GM12878 (cell line): ENCODE data around the gene MUL1. TPM values are rescaled to one million over a fixed set of nuclear protein-coding genes. Genes with fewer than 3 reads are reported as not detected.

Experiments
- ATAC-seq: fragments of 200-7000 bp; cut with Tn5 transposase; 3 replicates; pipeline ENCODE4 v1.9.1; 2020; ENCODE audit warnings: mild to moderate bottlenecking, moderate library complexity
- BruUV-seq: library from RNA; stranded (reverse); fragments of 400-500 nt; replicated peaks from 2 replicates; lab custom pipeline; 2021; lab: Mats Ljungman, UMichigan
- CTCF ChIA-PET: fragments of 300-600 bp; sonication (Branson Sonifier 250); formaldehyde crosslinking; extraction: SDS; loops from one replicate; lab custom pipeline; 2021; ENCODE audit warnings: inconsistent platforms; lab: Yijun Ruan, JAX
- POLR2A ChIA-PET: fragments of 350-600 bp; formaldehyde crosslinking; extraction: SDS; loops from one replicate; lab custom pipeline; 2021; ENCODE audit warnings: inconsistent platforms; lab: Charles Lee
- RAD21 ChIA-PET: fragments of 300-600 bp; sonication (Branson Sonifier 250); formaldehyde crosslinking; loops from one replicate; lab custom pipeline; 2023; ENCODE audit warnings: antibody characterized with exemption; ENCODE audit not compliant: unreplicated experiment; lab: Charles Lee
- SMC1A ChIA-PET: fragments of 300-600 bp; sonication (Branson Sonifier 250); formaldehyde crosslinking; loops from one replicate; lab custom pipeline; 2023; ENCODE audit not compliant: unreplicated experiment, uncharacterized antibody; lab: Charles Lee
- DNase-seq: peaks from one replicate; pipeline ENCODE4 v3.0.0-alpha.2; 2011; ENCODE audit warnings: low read depth, low spot score
- FAIRE-seq: peaks from 3 replicates; lab custom pipeline; 2011; peaks lifted over from hg19 to GRCh38; lab: Jason Lieb, UNC
- H2AFZ ChIP-seq: 2 replicates; pipeline ENCODE4 v1.6.0; 2011; ENCODE audit warnings: low read depth, low read length, control low read depth; ENCODE audit not compliant: control insufficient read depth
- H3K27ac ChIP-seq: 2 replicates; pipeline ENCODE4 v1.5.1; 2011; ENCODE audit warnings: control low read depth; ENCODE audit not compliant: control insufficient read depth, insufficient read depth
- H3K27me3 ChIP-seq, 2 experiments: replicated peaks in 1 of 2; 2 replicates each; pipeline versions ENCODE4 v1.6.0 to v1.6.1; 2011; ENCODE audit warnings: low read length in 1 of 2; ENCODE audit not compliant: control insufficient read depth in 2 of 2, insufficient read depth in 2 of 2
- H3K36me3 ChIP-seq, 2 experiments: 2 replicates each; pipeline ENCODE4 v1.5.1; 2011; ENCODE audit warnings: low read length in 1 of 2; ENCODE audit not compliant: control insufficient read depth in 2 of 2, insufficient read depth in 2 of 2
- H3K4me1 ChIP-seq: 2 replicates; pipeline ENCODE4 v1.6.1; 2011; ENCODE audit warnings: mild to moderate bottlenecking, low read length, moderate library complexity, mixed read lengths; ENCODE audit not compliant: control insufficient read depth, insufficient read depth
- H3K4me2 ChIP-seq: 2 replicates; pipeline ENCODE4 v1.6.0; 2011; ENCODE audit warnings: control low read depth; ENCODE audit not compliant: control insufficient read depth, insufficient read depth
- H3K4me3 ChIP-seq: fragments of 200-600 bp; sonication (generic); 2 replicates; pipeline ENCODE4 v1.5.1; 2016
- H3K79me2 ChIP-seq: 2 replicates; pipeline ENCODE4 v1.6.0; 2011; ENCODE audit warnings: low read length; ENCODE audit not compliant: control insufficient read depth, insufficient read depth
- H3K9ac ChIP-seq: 2 replicates; pipeline ENCODE4 v1.8.0; 2011; ENCODE audit warnings: low read length, control low read depth, mixed read lengths; ENCODE audit not compliant: control insufficient read depth, insufficient read depth
- H3K9me3 ChIP-seq: replicated peaks from 3 replicates; pipeline ENCODE4 v1.5.1; 2011; ENCODE audit warnings: mild to moderate bottlenecking, low read length; ENCODE audit not compliant: control insufficient read depth, insufficient read depth
- H4K20me1 ChIP-seq: 2 replicates; pipeline ENCODE4 v1.6.0; 2011; ENCODE audit not compliant: control insufficient read depth, insufficient read depth
- GABPA ChIP-seq: IDR thresholded peaks from 2 replicates; pipeline ENCODE4 v1.6.1; 2014; ENCODE audit warnings: antibody characterized with exemption, low read depth, mild to moderate bottlenecking, inconsistent platforms
- GATAD2B ChIP-seq: fragments of 450-650 bp; conservative IDR thresholded peaks from 2 replicates; pipeline ENCODE4 v1.6.1; 2017; ENCODE audit warnings: low read depth, mild to moderate bottlenecking, moderate library complexity
- MEF2A ChIP-seq: IDR thresholded peaks from 2 replicates; pipeline ENCODE4 v1.6.1; 2011; ENCODE audit warnings: low read depth, mild to moderate bottlenecking, low read length, moderate library complexity; ENCODE audit not compliant: insufficient read depth
- MYC ChIP-seq: IDR thresholded peaks from 2 replicates; pipeline ENCODE4 v1.6.1; 2011; ENCODE audit warnings: mild to moderate bottlenecking, low read length, moderate library complexity, inconsistent platforms; ENCODE audit not compliant: insufficient read depth, insufficient replicate concordance, insufficient read length, severe bottlenecking
- NFXL1 ChIP-seq: fragments of 450-650 bp; IDR thresholded peaks from 2 replicates; pipeline ENCODE4 v1.6.1; 2017; ENCODE audit warnings: antibody characterized with exemption, mild to moderate bottlenecking, borderline replicate concordance
- NRF1 ChIP-seq: conservative IDR thresholded peaks from 2 replicates; pipeline ENCODE4 v1.6.1; 2011; ENCODE audit warnings: mild to moderate bottlenecking, low read depth, low read length, improper control_type of control experiment
- PAX8 ChIP-seq: fragments of 450-650 bp; IDR thresholded peaks from 2 replicates; pipeline ENCODE4 v1.6.1; 2017; ENCODE audit warnings: mild to moderate bottlenecking, moderate library complexity
- POLR2AphosphoS2 ChIP-seq: IDR thresholded peaks from 2 replicates; pipeline ENCODE4 v1.6.1; 2011; ENCODE audit warnings: low read depth, mild to moderate bottlenecking, low read length, improper control_type of control experiment, moderate library complexity
- SREBF1 ChIP-seq: IDR thresholded peaks from 2 replicates; pipeline ENCODE4 v1.6.1; 2012; ENCODE audit warnings: mild to moderate bottlenecking, low read length
- ZSCAN29 ChIP-seq: fragments of 450-650 bp; IDR thresholded peaks from 2 replicates; pipeline ENCODE4 v1.6.1; 2017; ENCODE audit warnings: mild to moderate bottlenecking, moderate library complexity
- WGBS: methylation state at CpG from one replicate; pipeline ENCODE4 v1.1.6; 2016; ENCODE audit warnings: low lambda C conversion rate; ENCODE audit not compliant: insufficient replicate concordance, insufficient coverage; ENCODE audit errors: missing lambda C conversion rate; 5-methylcytosine and 5-hydroxymethylcytosine counted together
- in situ Hi-C: fragments of 300-500 bp; cut with MboI; formaldehyde crosslinking; loops from 9 replicates; pipeline ENCODE4 v1.14.3; 2018; ENCODE audit warnings: mixed read lengths
- intact Hi-C: fragments of 100-400 bp; cut with micrococcal nuclease; formaldehyde crosslinking; loops from one replicate; pipeline ENCODE4 v1.14.2; 2022; ENCODE audit not compliant: unreplicated experiment
- polyA plus RNA-seq, 11 experiments: library from polyadenylated mRNA; depleted of rRNA in 4 of 11; unstranded in 6 of 11; stranded (reverse) in 5 of 11; fragments of >200 nt; fragmentation: Nextera tagmentation in 4 of 11; fragmentation: Illumina TruSeq in 1 of 11; extraction: Ambion mirVana in 4 of 11; extraction: Trizol in 1 of 11; gene quantifications; 1 replicate in 1 of 11; 2 replicates in 10 of 11; pipeline versions ENCODE4 v1.2.1 to v1.2.3, GENCODE V29; 2011 to 2016; ENCODE audit warnings: inconsistent platforms in 2 of 11, missing spikeins in 2 of 11, low read depth in 1 of 11
- total RNA-seq, 4 experiments: library from RNA; depleted of rRNA in 3 of 4; stranded (reverse); fragments of >200 nt in 3 of 4; fragmentation: Illumina TruSeq in 1 of 4; extraction: Trizol in 1 of 4; gene quantifications; 2 replicates each; pipeline versions ENCODE4 v1.2.1 to v1.2.3, GENCODE V29; 2013 to 2021
- TF ChIP-seq, protein P1 (sequence below): fragments of 450-650 bp; IDR thresholded peaks from 2 replicates; pipeline ENCODE4 v1.6.1; 2017; ENCODE audit warnings: antibody characterized with exemption, mild to moderate bottlenecking, moderate library complexity

MUL1 gene
- total and polyA plus RNA-seq, 10 of the 15 experiments (the other 5 are each of a cell fraction or from before 2014, with no cell fraction given): 4.9 to 27.0 (median 15.5) TPM

- ChIA-PET CTCF (interaction anchor here (1.1 kb wide), 1 partner anchor 109 kb away, joined by 3 read pairs; no protein-coding TSS in a partner anchor), SMC1A (no interaction called here), RAD21 (no interaction called here), POLR2A (no interaction called here)
- no peaks in the 10 kb centered on the region for H3K9me3 ChIP-seq
- peaks cover 0 to 2% of the 10 kb centered on the region in 2 experiments; a peak in 2 of 4 replicates for H3K27me3 ChIP-seq
- no peaks in the 10 kb centered on the region for H4K20me1 ChIP-seq
- H3K4me1 ChIP-seq: no peaks in the 10 kb centered on the region
- no peak overlapping the region for H2AFZ ChIP-seq
- H3K9ac ChIP-seq: no peak overlapping the region
- intact Hi-C loops (no loop called here), in situ Hi-C loops (no loop called here)
- FAIRE-seq: no peak
- H3K27ac ChIP-seq: no peak overlapping the region
- TF ChIP-seq, protein P1, sequence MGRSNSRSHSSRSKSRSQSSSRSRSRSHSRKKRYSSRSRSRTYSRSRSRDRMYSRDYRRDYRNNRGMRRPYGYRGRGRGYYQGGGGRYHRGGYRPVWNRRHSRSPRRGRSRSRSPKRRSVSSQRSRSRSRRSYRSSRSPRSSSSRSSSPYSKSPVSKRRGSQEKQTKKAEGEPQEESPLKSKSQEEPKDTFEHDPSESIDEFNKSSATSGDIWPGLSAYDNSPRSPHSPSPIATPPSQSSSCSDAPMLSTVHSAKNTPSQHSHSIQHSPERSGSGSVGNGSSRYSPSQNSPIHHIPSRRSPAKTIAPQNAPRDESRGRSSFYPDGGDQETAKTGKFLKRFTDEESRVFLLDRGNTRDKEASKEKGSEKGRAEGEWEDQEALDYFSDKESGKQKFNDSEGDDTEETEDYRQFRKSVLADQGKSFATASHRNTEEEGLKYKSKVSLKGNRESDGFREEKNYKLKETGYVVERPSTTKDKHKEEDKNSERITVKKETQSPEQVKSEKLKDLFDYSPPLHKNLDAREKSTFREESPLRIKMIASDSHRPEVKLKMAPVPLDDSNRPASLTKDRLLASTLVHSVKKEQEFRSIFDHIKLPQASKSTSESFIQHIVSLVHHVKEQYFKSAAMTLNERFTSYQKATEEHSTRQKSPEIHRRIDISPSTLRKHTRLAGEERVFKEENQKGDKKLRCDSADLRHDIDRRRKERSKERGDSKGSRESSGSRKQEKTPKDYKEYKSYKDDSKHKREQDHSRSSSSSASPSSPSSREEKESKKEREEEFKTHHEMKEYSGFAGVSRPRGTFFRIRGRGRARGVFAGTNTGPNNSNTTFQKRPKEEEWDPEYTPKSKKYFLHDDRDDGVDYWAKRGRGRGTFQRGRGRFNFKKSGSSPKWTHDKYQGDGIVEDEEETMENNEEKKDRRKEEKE: no peak
- WGBS: 0% methylated on average over 8 of the region's 8 CpGs
- H3K36me3 ChIP-seq: no peaks in the 10 kb centered on the region
- H3K4me2 ChIP-seq: no peak overlapping the region
- no peaks in the 10 kb centered on the region for H3K79me2 ChIP-seq
- no peak for DNase-seq
- ATAC-seq: no peak
- no TSS peak for BruUV-seq
- no peak overlapping the region for H3K4me3 ChIP-seq
Observed at GRCh38 chr1:20530306-20530705, 22.4 kb upstream of the MUL1 start.

DNA sequence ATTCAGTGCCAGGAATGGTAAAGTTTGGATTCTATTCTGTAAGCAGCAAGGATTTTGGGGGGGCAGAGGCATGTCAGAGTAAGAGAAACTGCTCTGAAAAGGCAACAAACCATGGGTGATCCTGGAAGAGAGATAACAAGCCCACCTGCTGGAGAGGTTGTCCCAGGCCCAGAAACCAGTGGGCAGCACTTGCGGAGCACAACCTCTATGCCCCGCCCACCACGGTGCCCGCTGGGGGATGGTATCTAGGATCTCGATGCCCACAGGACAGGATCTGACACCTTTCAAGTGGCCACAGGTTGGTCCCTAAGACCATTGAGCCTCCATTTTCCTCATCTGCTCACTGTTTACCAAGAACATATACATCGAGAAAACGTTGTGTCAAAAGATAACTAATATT, 20.3 kb upstream of the MUL1 start:
- Histone ChIP-seq H3K27ac (no peak overlapping the region), H3K27me3 (peaks cover 0 to 2% of the 10 kb centered on the region in 2 experiments; a peak in 2 of 4 replicates), H2AFZ (no peak overlapping the region), H4K20me1 (no peaks in the 10 kb centered on the region), H3K4me2 (no peak overlapping the region), H3K36me3 (no peaks in the 10 kb centered on the region), H3K4me1 (no peaks in the 10 kb centered on the region), H3K79me2 (no peaks in the 10 kb centered on the region), H3K4me3 (no peak overlapping the region), H3K9me3 (no peaks in the 10 kb centered on the region), H3K9ac (no peak overlapping the region)
- POLR2A ChIA-PET: no interaction called here
- in situ Hi-C loops (loop anchor here (10.0 kb wide), 1 partner anchor 657 kb away; no protein-coding TSS in a partner anchor), intact Hi-C loops (no loop called here)
- TF ChIP-seq POLR2AphosphoS2 (no peak), PAX8 (no peak), NRF1 (no peak), MEF2A (no peak), NFXL1 (no peak), GABPA (no peak), GATAD2B (no peak), SREBF1 (no peak), ZSCAN29 (no peak), MYC (no peak)
- FAIRE-seq: no peak
- RAD21 ChIA-PET: no interaction called here
- ATAC-seq: no peak
- no peak for DNase-seq
- BruUV-seq: no TSS peak
- 19% methylated on average over 7 of the region's 7 CpGs for WGBS
- SMC1A ChIA-PET: no interaction called here
- CTCF ChIA-PET: no interaction called here
